HepG2 (cell line): ENCODE data around the gene CBLC. TPM values are rescaled to one million over a fixed set of nuclear protein-coding genes. Genes with fewer than 3 reads are reported as not detected.

Source experiments
- EZH2 ChIP-seq: conservative IDR thresholded peaks from 2 replicates; pipeline ENCODE4 v1.6.1; 2012; ENCODE audit warnings: mild to moderate bottlenecking, low read depth, low read length, moderate library complexity
- HIVEP1 ChIP-seq: sonication (generic); formaldehyde crosslinking; IDR thresholded peaks from 2 replicates; pipeline ENCODE4 v1.4.0; 2020; ENCODE audit warnings: mild to moderate bottlenecking, missing genetic modification reagents
- NR3C1 ChIP-seq: sonication (generic); formaldehyde crosslinking; IDR thresholded peaks from 2 replicates; pipeline ENCODE4 v1.4.0; 2020; ENCODE audit warnings: missing genetic modification reagents
- RORA ChIP-seq: sonication (generic); formaldehyde crosslinking; IDR thresholded peaks from 2 replicates; pipeline ENCODE4 v1.5.0; 2020; ENCODE audit warnings: mild to moderate bottlenecking, missing genetic modification reagents, moderate library complexity
- SMYD3 ChIP-seq: sonication (generic); formaldehyde crosslinking; IDR thresholded peaks from 2 replicates; pipeline ENCODE4 v1.8.1; 2023; ENCODE audit warnings: mild to moderate bottlenecking, missing genetic modification reagents
- SNRNP70 ChIP-seq: fragments of 200-400 bp; formaldehyde crosslinking; IDR thresholded peaks from 2 replicates; pipeline ENCODE4 v1.6.1; 2017; ENCODE audit warnings: mild to moderate bottlenecking, low read depth, low read length, moderate library complexity
- TMF1 ChIP-seq: sonication (generic); formaldehyde crosslinking; IDR thresholded peaks from 2 replicates; pipeline ENCODE4 v1.8.1; 2022; ENCODE audit warnings: low read depth, missing genetic modification reagents
- ZNF24 ChIP-seq: fragments of 450-650 bp; IDR thresholded peaks from 2 replicates; pipeline ENCODE4 v1.6.1; 2017; ENCODE audit warnings: antibody characterized with exemption, mild to moderate bottlenecking
- ZNF556 ChIP-seq: sonication (generic); formaldehyde crosslinking; IDR thresholded peaks from 2 replicates; pipeline ENCODE4 v1.4.0; 2020; ENCODE audit warnings: mild to moderate bottlenecking, missing genetic modification reagents, borderline replicate concordance
- ZNF572 ChIP-seq: sonication (generic); formaldehyde crosslinking; IDR thresholded peaks from 2 replicates; pipeline ENCODE4 v1.5.1; 2020; ENCODE audit warnings: mild to moderate bottlenecking, missing genetic modification reagents
- ZNF713 ChIP-seq: sonication (generic); formaldehyde crosslinking; IDR thresholded peaks from 2 replicates; pipeline ENCODE4 v1.4.0; 2020; ENCODE audit warnings: mild to moderate bottlenecking, missing genetic modification reagents
- ZNF775 ChIP-seq: sonication (generic); formaldehyde crosslinking; IDR thresholded peaks from 2 replicates; pipeline ENCODE4 v1.4.0; 2020; ENCODE audit warnings: missing genetic modification reagents, mild to moderate bottlenecking, moderate library complexity, borderline replicate concordance
- polyA plus RNA-seq, 8 experiments: library from polyadenylated mRNA; depleted of rRNA in 3 of 8; stranded (reverse) in 7 of 8; unstranded in 1 of 8; fragments of >200 nt; fragmentation: Illumina TruSeq in 4 of 8; extraction: Trizol in 4 of 8; gene quantifications; 2 replicates each; pipeline versions ENCODE4 v1.2.1 to v1.2.3, GENCODE V29; 2011 to 2016; ENCODE audit warnings: low read depth in 4 of 8, missing spikeins in 1 of 8, mixed read lengths in 1 of 8; ENCODE audit not compliant: insufficient read depth in 1 of 8
- total RNA-seq, 5 experiments: library from RNA; depleted of rRNA; stranded (reverse); fragments of >200 nt; fragmentation: Illumina TruSeq; extraction: Trizol; gene quantifications; 2 replicates each; pipeline ENCODE4 v1.2.3, GENCODE V29; 2016; ENCODE audit warnings: low read depth in 1 of 5
- TF ChIP-seq, protein P1 (sequence below), 2 experiments: sonication (generic) in 1 of 2; formaldehyde crosslinking in 1 of 2; IDR thresholded peaks; 2 replicates each; pipeline versions ENCODE4 v1.6.1 to v1.9.0; 2014 to 2022; ENCODE audit warnings: antibody characterized with exemption in 1 of 2, borderline replicate concordance in 1 of 2, inconsistent platforms in 1 of 2, low read depth in 1 of 2, missing genetic modification reagents in 1 of 2
- TF ChIP-seq, protein P2 (sequence below): sonication (generic); formaldehyde crosslinking; IDR thresholded peaks from 2 replicates; pipeline ENCODE4 v1.5.0; 2020; ENCODE audit warnings: mild to moderate bottlenecking, missing genetic modification reagents, borderline replicate concordance
- TF ChIP-seq, protein P3 (sequence below): IDR thresholded peaks from 2 replicates; pipeline ENCODE4 v1.6.1; 2018; ENCODE audit warnings: missing genetic modification reagents
- TF ChIP-seq, protein P4 (sequence below): sonication (generic); formaldehyde crosslinking; IDR thresholded peaks from 2 replicates; pipeline ENCODE4 v1.5.0; 2020; ENCODE audit warnings: missing genetic modification reagents

Gene CBLC
- total and polyA plus RNA-seq, 2 of the 13 experiments (the other 11 are each of a cell fraction or from before 2014, with no cell fraction given) = 1.8 to 2.6 TPM

DNA sequence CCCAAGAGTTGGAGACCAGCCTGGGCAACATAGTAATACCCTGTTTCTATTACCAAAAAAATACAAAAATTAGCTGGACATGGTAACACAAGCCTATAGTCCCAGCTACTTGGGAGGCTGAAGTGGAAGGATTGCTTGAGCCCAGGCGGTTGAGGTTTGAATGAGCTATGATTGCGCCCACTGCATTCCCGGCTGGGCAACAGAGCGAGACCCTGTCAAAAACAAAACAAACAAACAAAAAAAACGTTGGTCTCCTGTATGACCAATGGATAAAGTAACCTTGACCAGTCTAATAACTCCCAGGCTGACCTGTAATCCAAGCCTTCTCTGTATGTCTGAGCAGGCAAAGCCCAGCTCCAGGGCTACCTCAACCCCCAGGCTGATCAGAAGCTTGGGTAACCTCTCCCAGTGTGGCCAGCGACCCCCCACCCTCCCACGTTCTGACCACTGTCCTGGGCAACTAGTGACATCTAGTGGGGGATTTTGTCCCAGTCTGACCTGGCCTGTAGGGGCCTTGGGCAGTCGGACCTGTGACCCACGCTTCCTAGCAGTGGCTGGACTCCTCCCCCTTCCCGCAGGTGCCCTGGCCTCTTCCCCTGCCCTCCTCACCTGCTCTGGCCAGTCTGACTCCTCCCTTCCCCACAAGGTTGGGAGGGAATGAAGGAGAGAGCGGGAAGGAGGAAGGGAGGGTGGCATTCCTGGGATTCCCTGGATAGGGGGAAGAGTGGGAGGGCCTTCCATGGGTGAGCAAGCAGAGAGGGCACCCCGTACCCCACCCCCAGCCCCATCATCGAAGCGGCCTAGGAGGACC, 30.2 kb downstream of the CBLC start (continued):
- TF ChIP-seq, protein P1, sequence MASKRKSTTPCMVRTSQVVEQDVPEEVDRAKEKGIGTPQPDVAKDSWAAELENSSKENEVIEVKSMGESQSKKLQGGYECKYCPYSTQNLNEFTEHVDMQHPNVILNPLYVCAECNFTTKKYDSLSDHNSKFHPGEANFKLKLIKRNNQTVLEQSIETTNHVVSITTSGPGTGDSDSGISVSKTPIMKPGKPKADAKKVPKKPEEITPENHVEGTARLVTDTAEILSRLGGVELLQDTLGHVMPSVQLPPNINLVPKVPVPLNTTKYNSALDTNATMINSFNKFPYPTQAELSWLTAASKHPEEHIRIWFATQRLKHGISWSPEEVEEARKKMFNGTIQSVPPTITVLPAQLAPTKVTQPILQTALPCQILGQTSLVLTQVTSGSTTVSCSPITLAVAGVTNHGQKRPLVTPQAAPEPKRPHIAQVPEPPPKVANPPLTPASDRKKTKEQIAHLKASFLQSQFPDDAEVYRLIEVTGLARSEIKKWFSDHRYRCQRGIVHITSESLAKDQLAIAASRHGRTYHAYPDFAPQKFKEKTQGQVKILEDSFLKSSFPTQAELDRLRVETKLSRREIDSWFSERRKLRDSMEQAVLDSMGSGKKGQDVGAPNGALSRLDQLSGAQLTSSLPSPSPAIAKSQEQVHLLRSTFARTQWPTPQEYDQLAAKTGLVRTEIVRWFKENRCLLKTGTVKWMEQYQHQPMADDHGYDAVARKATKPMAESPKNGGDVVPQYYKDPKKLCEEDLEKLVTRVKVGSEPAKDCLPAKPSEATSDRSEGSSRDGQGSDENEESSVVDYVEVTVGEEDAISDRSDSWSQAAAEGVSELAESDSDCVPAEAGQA (IDR thresholded peaks at IDR 0.05; ENCODE audit: low read depth) = peak; percentile 55; the same call in 1 of the 2 replicates
- TF ChIP-seq, protein P1 (CRISPR knock-in tag; IDR thresholded peaks at IDR 0.05; ENCODE audit: borderline replicate concordance) = no peak
- TF ChIP-seq, protein P2, sequence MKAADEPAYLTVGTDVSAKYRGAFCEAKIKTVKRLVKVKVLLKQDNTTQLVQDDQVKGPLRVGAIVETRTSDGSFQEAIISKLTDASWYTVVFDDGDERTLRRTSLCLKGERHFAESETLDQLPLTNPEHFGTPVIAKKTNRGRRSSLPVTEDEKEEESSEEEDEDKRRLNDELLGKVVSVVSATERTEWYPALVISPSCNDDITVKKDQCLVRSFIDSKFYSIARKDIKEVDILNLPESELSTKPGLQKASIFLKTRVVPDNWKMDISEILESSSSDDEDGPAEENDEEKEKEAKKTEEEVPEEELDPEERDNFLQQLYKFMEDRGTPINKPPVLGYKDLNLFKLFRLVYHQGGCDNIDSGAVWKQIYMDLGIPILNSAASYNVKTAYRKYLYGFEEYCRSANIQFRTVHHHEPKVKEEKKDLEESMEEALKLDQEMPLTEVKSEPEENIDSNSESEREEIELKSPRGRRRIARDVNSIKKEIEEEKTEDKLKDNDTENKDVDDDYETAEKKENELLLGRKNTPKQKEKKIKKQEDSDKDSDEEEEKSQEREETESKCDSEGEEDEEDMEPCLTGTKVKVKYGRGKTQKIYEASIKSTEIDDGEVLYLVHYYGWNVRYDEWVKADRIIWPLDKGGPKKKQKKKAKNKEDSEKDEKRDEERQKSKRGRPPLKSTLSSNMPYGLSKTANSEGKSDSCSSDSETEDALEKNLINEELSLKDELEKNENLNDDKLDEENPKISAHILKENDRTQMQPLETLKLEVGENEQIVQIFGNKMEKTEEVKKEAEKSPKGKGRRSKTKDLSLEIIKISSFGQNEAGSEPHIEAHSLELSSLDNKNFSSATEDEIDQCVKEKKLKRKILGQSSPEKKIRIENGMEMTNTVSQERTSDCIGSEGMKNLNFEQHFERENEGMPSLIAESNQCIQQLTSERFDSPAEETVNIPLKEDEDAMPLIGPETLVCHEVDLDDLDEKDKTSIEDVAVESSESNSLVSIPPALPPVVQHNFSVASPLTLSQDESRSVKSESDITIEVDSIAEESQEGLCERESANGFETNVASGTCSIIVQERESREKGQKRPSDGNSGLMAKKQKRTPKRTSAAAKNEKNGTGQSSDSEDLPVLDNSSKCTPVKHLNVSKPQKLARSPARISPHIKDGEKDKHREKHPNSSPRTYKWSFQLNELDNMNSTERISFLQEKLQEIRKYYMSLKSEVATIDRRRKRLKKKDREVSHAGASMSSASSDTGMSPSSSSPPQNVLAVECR (CRISPR knock-in tag) = peak; percentile 8; the same call in 1 of the 2 replicates
- TF ChIP-seq, protein P3, sequence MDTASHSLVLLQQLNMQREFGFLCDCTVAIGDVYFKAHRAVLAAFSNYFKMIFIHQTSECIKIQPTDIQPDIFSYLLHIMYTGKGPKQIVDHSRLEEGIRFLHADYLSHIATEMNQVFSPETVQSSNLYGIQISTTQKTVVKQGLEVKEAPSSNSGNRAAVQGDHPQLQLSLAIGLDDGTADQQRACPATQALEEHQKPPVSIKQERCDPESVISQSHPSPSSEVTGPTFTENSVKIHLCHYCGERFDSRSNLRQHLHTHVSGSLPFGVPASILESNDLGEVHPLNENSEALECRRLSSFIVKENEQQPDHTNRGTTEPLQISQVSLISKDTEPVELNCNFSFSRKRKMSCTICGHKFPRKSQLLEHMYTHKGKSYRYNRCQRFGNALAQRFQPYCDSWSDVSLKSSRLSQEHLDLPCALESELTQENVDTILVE = no peak
- TF ChIP-seq, protein P4, sequence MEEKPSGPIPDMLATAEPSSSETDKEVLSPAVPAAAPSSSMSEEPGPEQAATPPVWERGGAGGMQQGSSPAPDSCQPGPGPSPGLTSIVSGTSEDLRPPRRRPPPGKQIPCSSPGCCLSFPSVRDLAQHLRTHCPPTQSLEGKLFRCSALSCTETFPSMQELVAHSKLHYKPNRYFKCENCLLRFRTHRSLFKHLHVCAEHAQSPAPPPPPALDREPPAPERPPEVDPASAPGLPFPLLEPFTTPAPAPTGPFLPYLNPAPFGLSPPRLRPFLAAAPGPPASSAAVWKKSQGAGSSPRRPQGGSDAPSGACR = no peak; the same call in 1 of the 2 replicates
- no peak for TF ChIP-seq RORA (CRISPR knock-in tag)
- TF ChIP-seq ZNF775 = no peak
- no peak for TF ChIP-seq EZH2
- TF ChIP-seq TMF1 = no peak
- 0 out of 2 replicates have a peak, but pooled peaks have one; percentile 52 for TF ChIP-seq SMYD3 (CRISPR knock-in tag)
- TF ChIP-seq ZNF24 = no peak
- no peak for TF ChIP-seq HIVEP1 (CRISPR knock-in tag)
- TF ChIP-seq ZNF556 (CRISPR knock-in tag) = no peak
- TF ChIP-seq SNRNP70 = no peak
- no peak for TF ChIP-seq NR3C1 (CRISPR knock-in tag)
- 0 out of 2 replicates have a peak, but pooled peaks have one; percentile 70 for TF ChIP-seq ZNF713 (CRISPR knock-in tag)
- no peak for TF ChIP-seq ZNF572 (CRISPR knock-in tag)
